K562 (cell line): ENCODE measurements around the gene ARHGAP10. TPM values are rescaled to one million over a fixed set of nuclear protein-coding genes. Genes with fewer than 3 reads are reported as not detected.

ENCODE experiments used
- ATF6 ChIP-seq: sonication (generic); formaldehyde crosslinking; IDR thresholded peaks from 2 replicates; pipeline ENCODE4 v1.4.0; 2020; ENCODE audit warnings: mild to moderate bottlenecking, missing genetic modification reagents
- BACH1 ChIP-seq: fragments of 200-800 bp; sonication (Bioruptor generic); IDR thresholded peaks from 2 replicates; pipeline ENCODE4 v1.6.1; 2016; ENCODE audit warnings: missing genetic modification characterization, missing compliant biosample characterization
- BCOR ChIP-seq: fragments of 450-650 bp; IDR thresholded peaks from 2 replicates; pipeline ENCODE4 v1.6.1; 2016
- CC2D1A ChIP-seq: fragments of 450-650 bp; IDR thresholded peaks from 2 replicates; pipeline ENCODE4 v1.6.1; 2017; ENCODE audit warnings: mild to moderate bottlenecking
- CREM ChIP-seq: IDR thresholded peaks from 2 replicates; pipeline ENCODE4 v1.6.1; 2014; ENCODE audit warnings: antibody characterized with exemption, low read depth
- CXXC5 ChIP-seq: fragments of 250-450 bp; sonication (Bioruptor Pico); IDR thresholded peaks from 2 replicates; pipeline ENCODE4 v1.8.0; 2022; ENCODE audit warnings: inconsistent platforms, mild to moderate bottlenecking, moderate library complexity
- HNRNPUL1 ChIP-seq: fragments of 200-400 bp; formaldehyde crosslinking; IDR thresholded peaks from 2 replicates; pipeline ENCODE4 v1.6.1; 2017; ENCODE audit warnings: low read length
- JUN ChIP-seq, 2 experiments: sonication (generic) in 1 of 2; formaldehyde crosslinking in 1 of 2; IDR thresholded peaks; 2 replicates each; pipeline versions ENCODE4 v1.6.1 to v1.8.0; 2012 to 2022; ENCODE audit warnings: borderline replicate concordance in 2 of 2, mild to moderate bottlenecking in 2 of 2, improper control_type of control experiment in 1 of 2, low read depth in 1 of 2, low read length in 1 of 2, missing genetic modification reagents in 1 of 2
- KLF6 ChIP-seq: fragments of 250-450 bp; sonication (Bioruptor Pico); IDR thresholded peaks from 2 replicates; pipeline ENCODE4 v1.4.0; 2020; ENCODE audit warnings: mild to moderate bottlenecking, moderate library complexity, borderline replicate concordance
- MAZ ChIP-seq, 2 experiments: fragments of 450-650 bp in 1 of 2; sonication (generic) in 1 of 2; formaldehyde crosslinking; IDR thresholded peaks in 1 of 2; conservative IDR thresholded peaks in 1 of 2; 2 replicates each; pipeline versions ENCODE4 v1.4.0 to v1.5.0; 2020; ENCODE audit warnings: mild to moderate bottlenecking in 1 of 2, missing genetic modification reagents in 1 of 2
- MBD2 ChIP-seq: sonication (generic); IDR thresholded peaks from 2 replicates; pipeline ENCODE4 v1.6.1; 2016; ENCODE audit warnings: low read depth, borderline replicate concordance
- SIX5 ChIP-seq, 2 experiments: IDR thresholded peaks; 2 replicates each; pipeline ENCODE4 v1.6.1; 2011; ENCODE audit warnings: low read length in 2 of 2, borderline replicate concordance in 1 of 2, low read depth in 1 of 2, mild to moderate bottlenecking in 1 of 2, moderate library complexity in 1 of 2; ENCODE audit not compliant: insufficient read depth in 1 of 2
- SMARCA5 ChIP-seq: fragments of 450-650 bp; IDR thresholded peaks from 2 replicates; pipeline ENCODE4 v1.6.1; 2016
- SOX6 ChIP-seq: fragments of 450-650 bp; IDR thresholded peaks from 2 replicates; pipeline ENCODE4 v1.6.1; 2014; ENCODE audit warnings: mild to moderate bottlenecking
- SP1 ChIP-seq: sonication (generic); formaldehyde crosslinking; IDR thresholded peaks from 2 replicates; pipeline ENCODE4 v1.8.1; 2022; ENCODE audit warnings: mild to moderate bottlenecking, missing genetic modification reagents
- STAG1 ChIP-seq: sonication (generic); formaldehyde crosslinking; IDR thresholded peaks from 2 replicates; pipeline ENCODE4 v1.5.0; 2020; ENCODE audit warnings: missing genetic modification reagents, borderline replicate concordance
- SUPT5H ChIP-seq: fragments of 450-650 bp; IDR thresholded peaks from 2 replicates; pipeline ENCODE4 v1.6.1; 2016
- TEAD1 ChIP-seq, 2 experiments: fragments of 450-650 bp in 1 of 2; sonication (generic) in 1 of 2; formaldehyde crosslinking; IDR thresholded peaks; 2 replicates each; pipeline versions ENCODE4 v1.4.0 to v1.8.0; 2020 to 2022; ENCODE audit warnings: mild to moderate bottlenecking in 2 of 2, missing genetic modification reagents in 1 of 2
- YY1 ChIP-seq, 3 experiments: IDR thresholded peaks; 2 replicates each; pipeline ENCODE4 v1.6.1; 2011; ENCODE audit warnings: low read length in 2 of 3, mild to moderate bottlenecking in 2 of 3, moderate library complexity in 2 of 3, borderline replicate concordance in 1 of 3, control low read depth in 1 of 3, low read depth in 1 of 3; ENCODE audit not compliant: insufficient read depth in 3 of 3, insufficient replicate concordance in 2 of 3, control insufficient read depth in 1 of 3, insufficient read length in 1 of 3; ENCODE audit errors: extremely low read depth in 1 of 3
- ZBTB9 ChIP-seq: fragments of 450-650 bp; formaldehyde crosslinking; IDR thresholded peaks from 2 replicates; pipeline ENCODE4 v1.4.0; 2020; ENCODE audit warnings: mild to moderate bottlenecking, moderate library complexity
- ZNF12 ChIP-seq: sonication (generic); formaldehyde crosslinking; IDR thresholded peaks from 2 replicates; pipeline ENCODE4 v1.4.0; 2020; ENCODE audit warnings: mild to moderate bottlenecking, missing genetic modification reagents
- ZNF668 ChIP-seq: fragments of 250-450 bp; sonication (Bioruptor Pico); IDR thresholded peaks from 2 replicates; pipeline ENCODE4 v1.8.0; 2022; ENCODE audit warnings: mild to moderate bottlenecking, inconsistent platforms
- ZNF699 ChIP-seq: fragments of 250-450 bp; sonication (Bioruptor Pico); IDR thresholded peaks from 2 replicates; pipeline ENCODE4 v1.8.0; 2021; ENCODE audit warnings: mild to moderate bottlenecking, moderate library complexity; ENCODE audit not compliant: insufficient replicate concordance
- ZNF79 ChIP-seq: fragments of 250-450 bp; sonication (Bioruptor Pico); IDR thresholded peaks from 2 replicates; pipeline ENCODE4 v1.4.0; 2020; ENCODE audit warnings: low read depth, mild to moderate bottlenecking, moderate library complexity
- polyA plus RNA-seq, 8 experiments: library from polyadenylated mRNA; depleted of rRNA in 4 of 8; stranded (reverse) in 5 of 8; unstranded in 3 of 8; fragments of >200 nt; fragmentation: Nextera tagmentation in 2 of 8; fragmentation: Illumina TruSeq in 1 of 8; extraction: Ambion mirVana in 2 of 8; extraction: Trizol in 1 of 8; gene quantifications; 2 replicates each; pipeline versions ENCODE4 v1.2.1 to v1.2.3, GENCODE V29; 2011 to 2014; ENCODE audit warnings: inconsistent platforms in 1 of 8, missing spikeins in 1 of 8
- total RNA-seq, 7 experiments: library from RNA; depleted of rRNA in 6 of 7; stranded (reverse); fragments of >200 nt in 6 of 7; fragmentation: Illumina TruSeq in 2 of 7; extraction: Trizol in 2 of 7; gene quantifications; 2 replicates each; pipeline versions ENCODE4 v1.2.1 to v1.2.3, GENCODE V29; 2011 to 2021; ENCODE audit warnings: low replicate concordance in 1 of 7

Gene ARHGAP10
- total and polyA plus RNA-seq, 9 of the 15 experiments (the other 6 are each of a cell fraction or from before 2014, with no cell fraction given): 0.03 to 0.22 (median 0.06) TPM; not detected in 3

- TF ChIP-seq JUN (IDR thresholded peaks at IDR 0.05; ENCODE audit: borderline replicate concordance, low read depth, low read length) (peak; percentile 64), JUN (CRISPR knock-in tag; IDR thresholded peaks at IDR 0.05; ENCODE audit: borderline replicate concordance) (no peak; the same call in 1 of the 2 replicates), SMARCA5 (no peak), ZNF699 (no peak), MBD2 (peak; percentile 63), BACH1 (tag) (no peak), ZBTB9 (peak; percentile 28; the same call in 1 of the 2 replicates), KLF6 (CRISPR knock-in tag) (no peak), MAZ (CRISPR knock-in tag; conservative IDR thresholded peaks at IDR 0.05 in 1 of 2, IDR thresholded peaks at IDR 0.05 in 1 of 2) (0 out of 4 replicates have a peak, but pooled peaks of 1 of the 2 experiments have one; percentile 40), SP1 (peak; percentile 87), ZNF79 (CRISPR knock-in tag) (no peak), TEAD1 (CRISPR knock-in tag; IDR thresholded peaks at IDR 0.05) (peak in 1 of 2 experiments; percentile 93; a peak in 2 of 4 replicates), CXXC5 (CRISPR knock-in tag) (peak; percentile 97), ZNF668 (CRISPR knock-in tag) (no peak), SOX6 (peak; percentile 42; the same call in 1 of the 2 replicates), YY1 (IDR thresholded peaks at IDR 0.05; ENCODE audit: borderline replicate concordance in 1 of 3, control insufficient read depth in 1 of 3, extremely low read depth in 1 of 3, insufficient read depth in 3 of 3, insufficient read length in 1 of 3, insufficient replicate concordance in 2 of 3, low read depth in 1 of 3, low read length in 2 of 3) (peak in 1 of 3 experiments; percentile 10), SUPT5H (peak; percentile 95), CREM (peak; percentile 99), STAG1 (CRISPR knock-in tag) (no peak), ZNF12 (CRISPR knock-in tag) (peak; percentile 63; the same call in 1 of the 2 replicates), SIX5 (IDR thresholded peaks at IDR 0.05; ENCODE audit: borderline replicate concordance in 1 of 2, insufficient read depth in 1 of 2, low read depth in 1 of 2, low read length in 2 of 2) (0 out of 4 replicates have a peak, but pooled peaks of 1 of the 2 experiments have one; percentile 17), HNRNPUL1 (no peak), BCOR (peak; percentile 6; the same call in 1 of the 2 replicates), CC2D1A (no peak), ATF6 (CRISPR knock-in tag) (peak; percentile 80; the same call in 1 of the 2 replicates)
Measured at GRCh38 chr4:147683717-147684700, 47.9 kb upstream of the ARHGAP10 start, which contains the start of gene PRMT9 (continued).
